ENCODE measurements around the gene GLE1.

DNA sequence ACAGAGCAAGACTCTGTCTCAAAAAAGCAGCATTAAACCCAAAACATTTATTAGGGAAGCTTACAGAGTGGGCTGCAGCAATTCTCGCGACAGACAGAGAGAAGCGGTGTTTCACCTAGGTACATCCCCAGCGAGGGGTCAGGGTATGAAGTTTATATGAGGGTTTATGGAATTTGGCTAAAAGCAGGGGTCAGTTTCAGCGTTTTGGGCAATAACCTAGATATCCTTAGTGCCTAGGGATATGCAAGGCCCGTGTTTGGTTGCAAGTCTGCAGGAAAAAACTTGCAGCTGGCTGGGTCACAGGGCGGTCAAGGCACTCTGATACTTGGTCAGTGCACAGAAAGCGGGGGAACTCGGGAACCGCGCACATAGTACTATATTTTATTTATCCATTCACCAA is 649 bp upstream of the GLE1 start:
- no peak for TF ChIP-seq EZH2 (IDR thresholded peaks at IDR 0.05; ENCODE audit: insufficient read depth, low read length)
- TF ChIP-seq, protein P1, sequence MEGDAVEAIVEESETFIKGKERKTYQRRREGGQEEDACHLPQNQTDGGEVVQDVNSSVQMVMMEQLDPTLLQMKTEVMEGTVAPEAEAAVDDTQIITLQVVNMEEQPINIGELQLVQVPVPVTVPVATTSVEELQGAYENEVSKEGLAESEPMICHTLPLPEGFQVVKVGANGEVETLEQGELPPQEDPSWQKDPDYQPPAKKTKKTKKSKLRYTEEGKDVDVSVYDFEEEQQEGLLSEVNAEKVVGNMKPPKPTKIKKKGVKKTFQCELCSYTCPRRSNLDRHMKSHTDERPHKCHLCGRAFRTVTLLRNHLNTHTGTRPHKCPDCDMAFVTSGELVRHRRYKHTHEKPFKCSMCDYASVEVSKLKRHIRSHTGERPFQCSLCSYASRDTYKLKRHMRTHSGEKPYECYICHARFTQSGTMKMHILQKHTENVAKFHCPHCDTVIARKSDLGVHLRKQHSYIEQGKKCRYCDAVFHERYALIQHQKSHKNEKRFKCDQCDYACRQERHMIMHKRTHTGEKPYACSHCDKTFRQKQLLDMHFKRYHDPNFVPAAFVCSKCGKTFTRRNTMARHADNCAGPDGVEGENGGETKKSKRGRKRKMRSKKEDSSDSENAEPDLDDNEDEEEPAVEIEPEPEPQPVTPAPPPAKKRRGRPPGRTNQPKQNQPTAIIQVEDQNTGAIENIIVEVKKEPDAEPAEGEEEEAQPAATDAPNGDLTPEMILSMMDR (IDR thresholded peaks at IDR 0.05; ENCODE audit: insufficient read depth, low read depth, low read length) = no peak

Data from astrocyte (in vitro differentiated cells and primary cell).